Measurements from ENCODE around the gene PROX2.

DNA sequence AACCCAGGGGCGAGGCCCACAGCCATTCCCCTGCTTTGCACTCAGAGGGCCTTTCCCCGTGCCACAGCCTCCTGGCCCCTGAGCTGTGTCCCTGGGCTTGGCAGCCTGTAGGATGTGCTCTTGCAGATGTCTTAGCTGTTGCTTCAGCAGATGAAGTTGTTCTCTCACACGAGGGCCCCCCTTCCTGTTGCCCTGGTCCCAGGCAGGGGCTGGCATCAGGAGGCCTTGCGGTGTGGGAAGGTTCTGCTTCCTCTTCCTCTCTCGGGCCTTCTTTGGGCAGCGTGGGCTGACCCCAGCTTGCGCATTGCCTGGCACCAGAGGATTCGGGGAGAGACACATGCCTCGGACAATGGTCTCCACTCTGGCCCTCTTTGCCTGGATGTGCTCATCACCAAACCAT, 12.7 kb downstream of the PROX2 start:
- TF ChIP-seq, protein P1, sequence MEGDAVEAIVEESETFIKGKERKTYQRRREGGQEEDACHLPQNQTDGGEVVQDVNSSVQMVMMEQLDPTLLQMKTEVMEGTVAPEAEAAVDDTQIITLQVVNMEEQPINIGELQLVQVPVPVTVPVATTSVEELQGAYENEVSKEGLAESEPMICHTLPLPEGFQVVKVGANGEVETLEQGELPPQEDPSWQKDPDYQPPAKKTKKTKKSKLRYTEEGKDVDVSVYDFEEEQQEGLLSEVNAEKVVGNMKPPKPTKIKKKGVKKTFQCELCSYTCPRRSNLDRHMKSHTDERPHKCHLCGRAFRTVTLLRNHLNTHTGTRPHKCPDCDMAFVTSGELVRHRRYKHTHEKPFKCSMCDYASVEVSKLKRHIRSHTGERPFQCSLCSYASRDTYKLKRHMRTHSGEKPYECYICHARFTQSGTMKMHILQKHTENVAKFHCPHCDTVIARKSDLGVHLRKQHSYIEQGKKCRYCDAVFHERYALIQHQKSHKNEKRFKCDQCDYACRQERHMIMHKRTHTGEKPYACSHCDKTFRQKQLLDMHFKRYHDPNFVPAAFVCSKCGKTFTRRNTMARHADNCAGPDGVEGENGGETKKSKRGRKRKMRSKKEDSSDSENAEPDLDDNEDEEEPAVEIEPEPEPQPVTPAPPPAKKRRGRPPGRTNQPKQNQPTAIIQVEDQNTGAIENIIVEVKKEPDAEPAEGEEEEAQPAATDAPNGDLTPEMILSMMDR (IDR thresholded peaks at IDR 0.05): no peak
- TF ChIP-seq POLR2A (IDR thresholded peaks at IDR 0.05): no peak

All from testis (tissue), 2 donors.